Vagina (tissue), 2 donors: ENCODE results near the gene MRNIP. TPM values are rescaled to one million over a fixed set of nuclear protein-coding genes. Genes with fewer than 3 reads are reported as not detected.

ENCODE experiments used
- DNase-seq, 2 donors: peaks; one replicate each; pipeline ENCODE4 v3.0.0-alpha.2; 2017; ENCODE audit errors: extremely low spot score in 2 of 2
- H3K27ac ChIP-seq: fragments of 200-600 bp; sonication (generic); one replicate; pipeline ENCODE4 v1.5.1; 2019
- H3K27me3 ChIP-seq: fragments of 200-600 bp; sonication (generic); one replicate; pipeline ENCODE4 v1.5.1; 2019
- H3K36me3 ChIP-seq, 2 donors: fragments of 200-600 bp; sonication (generic); one replicate each; pipeline ENCODE4 v1.5.1; 2017 to 2019
- H3K4me1 ChIP-seq: fragments of 200-600 bp; sonication (generic); one replicate; pipeline ENCODE4 v1.5.1; 2019
- H3K4me3 ChIP-seq, 2 donors: fragments of 200-600 bp; sonication (generic); 1 replicate in 1 of 2; 2 replicates in 1 of 2; pipeline ENCODE4 v1.5.1; 2016 to 2019
- H3K9me3 ChIP-seq: fragments of 200-600 bp; sonication (generic); one replicate; pipeline ENCODE4 v1.5.1; 2019
- POLR2A ChIP-seq, 2 donors: fragments of 450-650 bp; IDR thresholded peaks; one replicate each; pipeline ENCODE4 v1.6.1; 2017; ENCODE audit warnings: antibody characterized with exemption in 2 of 2, mild to moderate bottlenecking in 2 of 2, moderate library complexity in 2 of 2
- POLR2AphosphoS5 ChIP-seq, 2 donors: sonication (generic); formaldehyde crosslinking; IDR thresholded peaks; one replicate each; pipeline ENCODE4 v1.9.0; 2017; ENCODE audit warnings: antibody characterized with exemption in 2 of 2, mild to moderate bottlenecking in 2 of 2, low read depth in 1 of 2; ENCODE audit not compliant: insufficient read depth in 1 of 2
- intact Hi-C: fragments of 100-400 bp; cut with DNase I; formaldehyde crosslinking; loops from one replicate; pipeline ENCODE4 v1.15.1; 2023
- total RNA-seq: library from RNA; depleted of rRNA; stranded (reverse); fragments of >200 nt; gene quantifications from one replicate; pipeline ENCODE4 v1.2.3, GENCODE V29; 2016
- TF ChIP-seq, protein P1 (sequence below), 3 experiments: fragments of 450-650 bp in 2 of 3; fragments of 200-600 bp in 1 of 3; sonication (generic) in 1 of 3; IDR thresholded peaks; one replicate each; pipeline ENCODE4 v1.5.1; 2017 to 2019; ENCODE audit warnings: antibody characterized with exemption in 3 of 3, mild to moderate bottlenecking in 2 of 3, moderate library complexity in 2 of 3

The MRNIP gene
- total RNA-seq, 1 donor from 2014 or later, result 53.8 TPM

- H3K9me3 ChIP-seq, result no peaks in the 10 kb centered on the region
These were observed 8.5 kb upstream of the MRNIP start for GRCh38 chr5:179867079-179867465.

DNA sequence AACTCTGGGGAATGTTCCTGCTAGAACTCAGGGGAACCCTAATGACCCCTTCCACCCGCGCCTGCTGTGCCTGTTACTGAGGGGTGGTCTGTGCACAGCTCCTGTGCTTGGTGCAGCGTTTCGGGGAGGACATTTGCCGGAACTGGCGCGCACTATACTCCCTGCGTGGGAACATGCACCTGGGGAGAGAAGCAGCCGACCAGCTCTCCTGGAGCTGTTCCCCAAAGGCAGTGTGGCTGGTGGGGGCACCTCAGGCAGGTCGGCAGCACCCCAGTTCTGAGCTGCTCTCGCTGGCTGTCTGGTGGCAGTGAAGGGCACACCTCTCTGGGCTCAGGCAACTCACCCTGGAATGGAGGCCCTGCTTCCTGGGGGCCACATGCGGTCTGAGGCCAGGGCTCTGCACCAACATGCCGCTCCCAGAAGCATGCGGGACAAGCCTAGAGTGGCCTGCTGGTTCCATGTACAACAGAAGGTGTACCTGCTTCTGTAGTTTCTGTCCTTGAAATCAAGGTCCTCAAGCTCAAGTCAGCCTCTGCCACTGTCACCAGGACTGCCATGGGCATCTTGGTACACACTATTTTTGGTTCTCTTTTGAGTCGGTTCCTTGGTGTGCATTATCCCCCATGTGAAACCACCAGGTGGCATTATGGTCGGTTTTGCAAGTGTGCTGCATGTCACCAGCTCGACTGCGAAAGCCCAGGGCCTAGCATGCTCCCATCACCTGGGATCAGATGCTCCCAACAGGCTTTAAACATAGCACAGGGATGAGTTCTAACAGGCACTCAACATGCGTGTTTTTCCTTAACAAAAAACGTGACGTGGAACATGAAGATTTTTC, 7.8 kb upstream of the MRNIP start:
- no peak for TF ChIP-seq POLR2AphosphoS5 (IDR thresholded peaks at IDR 0.05; ENCODE audit: insufficient read depth in 1 of 2, low read depth in 1 of 2)
- TF ChIP-seq POLR2A (IDR thresholded peaks at IDR 0.05), result no peak
- TF ChIP-seq, protein P1, sequence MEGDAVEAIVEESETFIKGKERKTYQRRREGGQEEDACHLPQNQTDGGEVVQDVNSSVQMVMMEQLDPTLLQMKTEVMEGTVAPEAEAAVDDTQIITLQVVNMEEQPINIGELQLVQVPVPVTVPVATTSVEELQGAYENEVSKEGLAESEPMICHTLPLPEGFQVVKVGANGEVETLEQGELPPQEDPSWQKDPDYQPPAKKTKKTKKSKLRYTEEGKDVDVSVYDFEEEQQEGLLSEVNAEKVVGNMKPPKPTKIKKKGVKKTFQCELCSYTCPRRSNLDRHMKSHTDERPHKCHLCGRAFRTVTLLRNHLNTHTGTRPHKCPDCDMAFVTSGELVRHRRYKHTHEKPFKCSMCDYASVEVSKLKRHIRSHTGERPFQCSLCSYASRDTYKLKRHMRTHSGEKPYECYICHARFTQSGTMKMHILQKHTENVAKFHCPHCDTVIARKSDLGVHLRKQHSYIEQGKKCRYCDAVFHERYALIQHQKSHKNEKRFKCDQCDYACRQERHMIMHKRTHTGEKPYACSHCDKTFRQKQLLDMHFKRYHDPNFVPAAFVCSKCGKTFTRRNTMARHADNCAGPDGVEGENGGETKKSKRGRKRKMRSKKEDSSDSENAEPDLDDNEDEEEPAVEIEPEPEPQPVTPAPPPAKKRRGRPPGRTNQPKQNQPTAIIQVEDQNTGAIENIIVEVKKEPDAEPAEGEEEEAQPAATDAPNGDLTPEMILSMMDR (IDR thresholded peaks at IDR 0.05), result no peak
- no peak overlapping the region for H3K4me3 ChIP-seq
- H3K27me3 ChIP-seq, result no peaks in the 10 kb centered on the region
- peaks cover 7 to 75% of the 10 kb centered on the region in 2 donors for H3K36me3 ChIP-seq
- no peaks in the 10 kb centered on the region for H3K4me1 ChIP-seq
- no peaks in the 10 kb centered on the region for H3K9me3 ChIP-seq
- intact Hi-C loops, result no loop called here
- no peak overlapping the region for H3K27ac ChIP-seq
- DNase-seq, result no peak

More at GRCh38 chr5:179867079-179867465, 8.5 kb upstream of the MRNIP start:
- Histone ChIP-seq H3K4me1 (no peaks in the 10 kb centered on the region), H3K36me3 (peaks cover 7 to 76% of the 10 kb centered on the region in 2 donors), H3K27ac (no peak overlapping the region), H3K27me3 (no peaks in the 10 kb centered on the region), H3K4me3 (no peak overlapping the region)
- TF ChIP-seq, protein P1 (IDR thresholded peaks at IDR 0.05), result no peak
- TF ChIP-seq POLR2AphosphoS5 (IDR thresholded peaks at IDR 0.05; ENCODE audit: insufficient read depth in 1 of 2, low read depth in 1 of 2), result no peak
- intact Hi-C loops, result no loop called here
- DNase-seq, result no peak

- intact Hi-C loops, result no loop called here
- peaks cover 7 to 70% of the 10 kb centered on the region in 2 donors for H3K36me3 ChIP-seq
- H3K27me3 ChIP-seq, result no peaks in the 10 kb centered on the region
- TF ChIP-seq POLR2A (IDR thresholded peaks at IDR 0.05), result no peak
- TF ChIP-seq POLR2AphosphoS5 (IDR thresholded peaks at IDR 0.05; ENCODE audit: insufficient read depth in 1 of 2, low read depth in 1 of 2), result no peak
- no peaks in the 10 kb centered on the region for H3K4me1 ChIP-seq
- no peak for DNase-seq
- no peak overlapping the region for H3K4me3 ChIP-seq
- no peak overlapping the region for H3K27ac ChIP-seq
- no peaks in the 10 kb centered on the region for H3K9me3 ChIP-seq
These were observed 7.0 kb upstream of the MRNIP start for GRCh38 chr5:179865491-179866240.

DNA sequence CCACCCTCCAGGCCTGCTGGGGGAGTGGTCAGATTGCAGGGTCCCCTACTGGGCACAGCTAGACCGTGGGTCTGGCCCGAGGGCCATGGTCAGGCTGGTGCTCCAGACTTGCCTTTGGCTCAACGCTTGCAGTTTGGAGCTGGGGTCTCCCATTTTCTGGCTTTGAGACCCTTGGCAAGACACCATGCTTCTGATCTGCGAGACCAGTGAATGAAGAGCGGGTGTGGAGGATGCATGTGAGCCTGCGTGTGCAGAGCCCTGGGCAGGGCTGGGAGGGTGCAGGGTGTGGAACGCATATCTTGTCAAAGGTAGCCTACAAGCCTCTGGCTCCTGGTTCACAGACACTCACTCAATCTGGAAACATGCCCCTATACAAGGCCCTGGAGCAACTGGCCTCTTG, 6.1 kb upstream of the MRNIP start:
- Histone ChIP-seq H3K36me3 (peaks cover 7 to 70% of the 10 kb centered on the region in 2 donors), H3K4me1 (peaks cover 8% of the 10 kb centered on the region), H3K9me3 (no peaks in the 10 kb centered on the region), H3K27me3 (no peaks in the 10 kb centered on the region), H3K27ac (no peak overlapping the region), H3K4me3 (no peak overlapping the region)
- TF ChIP-seq POLR2A (IDR thresholded peaks at IDR 0.05) (no peak), POLR2AphosphoS5 (IDR thresholded peaks at IDR 0.05; ENCODE audit: insufficient read depth in 1 of 2, low read depth in 1 of 2) (no peak)
- TF ChIP-seq, protein P1 (IDR thresholded peaks at IDR 0.05), result no peak
- intact Hi-C loops, result no loop called here
- no peak for DNase-seq

- H3K9me3 ChIP-seq, result no peaks in the 10 kb centered on the region
- H3K4me3 ChIP-seq, result no peak overlapping the region
- no peak overlapping the region for H3K27ac ChIP-seq
- no peak for TF ChIP-seq POLR2AphosphoS5 (IDR thresholded peaks at IDR 0.05; ENCODE audit: insufficient read depth in 1 of 2, low read depth in 1 of 2)
- TF ChIP-seq, protein P1 (IDR thresholded peaks at IDR 0.05), result no peak
- TF ChIP-seq POLR2A (IDR thresholded peaks at IDR 0.05), result no peak
- DNase-seq, result no peak
- peaks cover 7 to 59% of the 10 kb centered on the region in 2 donors for H3K36me3 ChIP-seq
- intact Hi-C loops, result no loop called here
- peaks cover 12% of the 10 kb centered on the region for H3K4me1 ChIP-seq
- H3K27me3 ChIP-seq, result no peaks in the 10 kb centered on the region
These were observed 5.0 kb upstream of the MRNIP start for GRCh38 chr5:179863449-179864085.
